GM12874 (cell line): ENCODE measurements around the gene AGAP1.

Experiments used
- CTCF ChIP-seq: IDR thresholded peaks from 2 replicates; pipeline ENCODE4 v1.5.1; 2011; ENCODE audit warnings: low read depth, mild to moderate bottlenecking, control low read depth, low read length, moderate library complexity; ENCODE audit not compliant: insufficient read depth

Gene AGAP1

GRCh38 chr2:235564884-235565530, 71.2 kb downstream of the AGAP1 start:
- TF ChIP-seq CTCF, result no peak

GRCh38 chr2:235566415-235566814, 72.6 kb downstream of the AGAP1 start:
- no peak for TF ChIP-seq CTCF

GRCh38 chr2:235566931-235567495, 73.2 kb downstream of the AGAP1 start:
- TF ChIP-seq CTCF, result no peak

- TF ChIP-seq CTCF, result no peak
Observed at GRCh38 chr2:235567842-235568241, 74.0 kb downstream of the AGAP1 start.

GRCh38 chr2:235568431-235568830, 74.6 kb downstream of the AGAP1 start:
- no peak for TF ChIP-seq CTCF

GRCh38 chr2:235569837-235570236, 76.0 kb downstream of the AGAP1 start:
- no peak for TF ChIP-seq CTCF

- no peak for TF ChIP-seq CTCF
Observed at GRCh38 chr2:235570256-235570655, 76.4 kb downstream of the AGAP1 start.
